Jurkat, Clone E6-1 (cell line): ENCODE data around the gene CCDC78. TPM values are rescaled to one million over a fixed set of nuclear protein-coding genes. Genes with fewer than 3 reads are reported as not detected.

Source experiments
- DNase-seq: peaks from one replicate; pipeline ENCODE4 v3.0.0-alpha.2; 2011; ENCODE audit warnings: low read depth, low spot score
- H3K4me3 ChIP-seq: 2 replicates; pipeline ENCODE4 v1.5.1; 2011; ENCODE audit warnings: mild to moderate bottlenecking, low read length, control low read depth, moderate library complexity
- polyA plus RNA-seq: library from polyadenylated mRNA; unstranded; fragments of >200 nt; gene quantifications from one replicate; pipeline ENCODE4 v1.2.1, GENCODE V29; 2012; ENCODE audit warnings: missing spikeins; ENCODE audit not compliant: insufficient read length, insufficient read depth

CCDC78 gene
- polyA plus RNA-seq, result 8.5 TPM

- peak within 1 kb of the TSS; percentile 64 for H3K4me3 ChIP-seq
- no peak for DNase-seq
These were observed at the start of gene CCDC78, which contains the start of gene HAGHL for GRCh38 chr16:726438-727290. Gene CCDC78, minus strand, starts transcription at chr16:726443. Its CDS starts 76 bp downstream, at chr16:726367. Gene HAGHL, plus strand, starts transcription at chr16:727106. Its CDS starts 404 bp downstream, at chr16:727510.

DNA sequence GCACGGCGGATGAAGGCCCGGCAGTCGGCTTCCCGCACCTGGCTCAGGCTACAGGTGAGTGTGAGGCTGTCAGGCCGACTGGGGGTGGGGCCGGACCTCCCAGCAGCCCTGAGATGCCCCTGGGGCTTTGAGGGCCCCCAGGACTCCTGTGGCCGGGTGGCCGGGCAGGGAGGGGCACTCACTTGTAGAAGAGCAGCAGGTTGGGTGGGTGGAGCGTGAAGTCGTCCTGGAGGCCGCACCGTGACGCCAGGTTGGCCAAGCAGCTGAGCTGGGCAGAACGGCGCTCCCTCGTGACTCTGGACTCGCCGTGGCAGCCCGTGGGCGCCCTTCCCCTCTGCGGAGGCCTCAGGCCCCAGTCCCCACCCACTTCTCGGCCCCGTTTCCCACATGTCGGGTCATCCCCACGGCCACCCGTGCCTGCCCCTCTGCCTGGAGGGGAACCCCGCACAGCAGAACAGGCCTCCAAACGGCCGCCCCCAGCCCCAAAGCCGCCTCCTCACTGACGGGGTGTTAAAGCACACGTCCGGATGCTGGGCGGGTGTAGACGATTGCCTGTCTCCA lies 49.1 kb upstream of the CCDC78 start:
- no peak for DNase-seq
- H3K4me3 ChIP-seq, result no peak overlapping the region

GRCh38 chr16:774086-775001 lies 48.1 kb upstream of the CCDC78 start:
- H3K4me3 ChIP-seq, result no peak overlapping the region
- no peak for DNase-seq

DNA sequence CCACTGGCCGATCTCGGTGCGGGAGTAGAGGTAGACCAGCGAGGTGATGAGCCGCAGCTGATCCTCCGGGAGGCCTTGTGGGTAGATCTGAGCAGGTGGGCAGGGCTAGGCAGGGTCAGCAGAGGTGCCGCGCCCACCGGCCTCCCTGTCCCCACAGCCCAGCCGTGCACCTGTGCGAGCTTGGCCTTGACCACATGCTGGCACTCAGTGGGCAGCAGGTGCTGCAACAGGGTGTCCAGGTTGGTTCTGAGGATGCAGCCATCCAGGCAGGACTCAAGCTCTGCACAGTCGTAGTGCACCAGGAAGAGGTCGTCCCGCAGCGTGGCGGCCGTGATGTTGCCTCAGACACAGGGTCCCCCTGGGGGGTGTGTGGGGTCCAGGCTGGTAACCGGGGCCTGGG lies 46.7 kb upstream of the CCDC78 start:
- DNase-seq, result no peak
- no peak overlapping the region for H3K4me3 ChIP-seq

- DNase-seq, result no peak
- no peak overlapping the region for H3K4me3 ChIP-seq
These were observed 44.2 kb upstream of the CCDC78 start for GRCh38 chr16:770411-770810.

DNA sequence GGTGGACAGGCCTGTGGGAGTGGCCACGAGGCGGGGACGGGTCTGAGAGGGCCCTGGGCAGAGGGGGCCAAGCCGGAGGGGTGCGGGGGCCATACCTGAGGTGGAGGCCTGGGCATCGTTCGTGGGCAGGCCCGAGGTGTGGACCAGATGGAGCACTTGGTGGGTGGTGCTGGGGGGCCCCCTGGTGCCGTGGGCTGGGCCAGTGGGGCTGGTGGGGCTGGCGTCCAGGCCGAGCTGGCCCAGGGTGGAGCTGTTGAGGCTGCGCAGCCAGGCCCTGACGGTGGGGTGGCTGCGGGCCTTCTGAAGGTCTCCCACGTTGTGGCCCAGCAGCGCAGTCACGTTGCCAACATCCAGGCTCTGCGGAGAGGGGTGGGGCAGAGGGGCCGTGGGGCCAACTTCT lies 43.7 kb upstream of the CCDC78 start:
- H3K4me3 ChIP-seq, result no peak overlapping the region
- DNase-seq, result no peak

DNA sequence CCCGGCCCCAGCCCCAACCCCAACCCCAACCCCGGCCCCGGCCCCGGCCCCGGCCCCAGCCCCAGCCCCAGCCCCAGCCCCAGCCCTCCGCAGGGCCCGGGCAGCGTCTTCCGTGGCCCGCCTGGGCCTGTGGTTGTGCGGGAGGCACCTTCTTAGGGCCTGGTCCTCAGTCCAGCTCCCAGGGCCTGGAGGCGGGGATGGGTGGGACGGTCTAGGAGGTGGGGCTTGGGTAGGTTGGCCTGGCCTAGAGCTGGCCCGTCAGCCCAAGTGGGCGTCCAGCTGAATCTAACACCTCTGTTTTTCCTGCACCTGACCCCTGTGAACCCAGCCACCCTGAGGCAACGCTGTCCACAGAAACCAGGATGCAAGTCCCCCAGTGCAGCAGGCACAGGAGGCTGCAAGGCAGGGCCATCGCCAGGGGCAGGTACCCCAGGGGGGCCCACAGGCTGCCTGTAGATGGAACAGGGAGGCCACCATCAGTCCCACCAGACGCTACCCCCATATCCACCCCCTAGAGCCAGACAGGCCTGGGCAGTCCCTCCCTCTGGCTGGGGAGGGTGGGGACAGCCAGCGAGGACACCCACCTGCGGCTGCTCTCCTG lies 43.0 kb upstream of the CCDC78 start:
- DNase-seq, result no peak
- H3K4me3 ChIP-seq, result no peak overlapping the region

- DNase-seq, result no peak
- no peak overlapping the region for H3K4me3 ChIP-seq
These were observed 42.2 kb upstream of the CCDC78 start for GRCh38 chr16:768428-768827.

DNA sequence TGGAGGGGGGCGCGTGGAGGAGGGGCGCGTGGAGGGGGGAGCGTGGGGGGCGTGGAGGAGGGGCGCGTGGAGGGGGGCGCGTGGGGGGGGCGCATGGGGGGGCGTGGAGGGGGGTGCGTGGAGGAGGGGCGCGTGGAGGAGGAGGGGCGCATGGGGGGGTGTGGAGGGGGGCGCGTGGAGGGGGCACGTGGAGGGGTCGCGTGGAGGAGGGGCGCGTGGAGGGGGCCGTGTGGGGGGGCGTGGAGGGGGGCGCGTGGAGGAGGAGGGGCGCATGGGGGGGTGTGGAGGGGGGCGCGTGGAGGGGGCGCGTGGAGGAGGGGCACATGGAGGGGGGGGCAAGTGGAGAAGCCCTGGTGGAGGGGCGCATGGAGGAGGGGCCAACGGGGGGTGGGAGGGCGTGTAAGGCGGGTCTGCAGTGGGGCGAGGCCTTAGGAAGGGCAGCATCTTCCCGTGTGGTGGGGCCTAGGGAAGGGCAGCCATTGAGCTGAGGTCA lies 41.5 kb upstream of the CCDC78 start:
- DNase-seq, result no peak
- no peak overlapping the region for H3K4me3 ChIP-seq

DNA sequence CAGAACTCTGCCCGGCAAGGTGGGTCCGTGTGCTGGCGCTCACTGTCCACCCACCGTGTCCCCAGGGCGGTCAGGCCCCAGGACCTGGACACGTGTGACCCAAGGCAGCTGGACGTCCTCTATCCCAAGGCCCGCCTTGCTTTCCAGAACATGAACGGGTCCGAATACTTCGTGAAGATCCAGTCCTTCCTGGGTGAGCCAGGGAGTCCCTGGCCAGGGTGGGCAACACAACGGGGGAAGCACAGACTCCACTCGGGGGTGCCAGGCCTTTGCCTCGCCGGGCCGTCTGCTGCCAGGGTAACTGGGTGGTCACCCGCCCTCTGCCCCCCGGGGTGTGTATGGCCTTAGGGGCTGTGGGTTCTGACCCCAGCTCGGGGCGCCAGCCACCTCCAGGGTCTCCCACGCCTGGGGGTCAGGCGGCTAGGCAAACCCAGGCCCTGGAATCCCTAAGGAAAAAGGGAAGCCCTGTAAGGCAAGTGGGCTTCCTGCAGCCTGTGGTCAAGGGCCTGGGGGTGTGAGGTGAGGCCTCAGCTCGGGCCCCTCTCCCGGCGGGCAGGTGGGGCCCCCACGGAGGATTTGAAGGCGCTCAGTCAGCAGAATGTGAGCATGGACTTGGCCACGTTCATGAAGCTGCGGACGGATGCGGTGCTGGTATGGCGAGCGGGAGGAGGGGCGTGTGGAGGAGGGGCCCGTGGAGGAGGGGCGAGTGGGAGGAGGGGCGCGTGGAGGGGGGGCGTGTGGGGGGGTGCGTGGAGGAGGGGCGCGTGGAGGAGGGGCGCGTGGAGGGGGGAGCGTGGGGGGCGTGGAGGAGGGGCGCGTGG lies 40.8 kb upstream of the CCDC78 start:
- DNase-seq, result no peak
- no peak overlapping the region for H3K4me3 ChIP-seq

DNA sequence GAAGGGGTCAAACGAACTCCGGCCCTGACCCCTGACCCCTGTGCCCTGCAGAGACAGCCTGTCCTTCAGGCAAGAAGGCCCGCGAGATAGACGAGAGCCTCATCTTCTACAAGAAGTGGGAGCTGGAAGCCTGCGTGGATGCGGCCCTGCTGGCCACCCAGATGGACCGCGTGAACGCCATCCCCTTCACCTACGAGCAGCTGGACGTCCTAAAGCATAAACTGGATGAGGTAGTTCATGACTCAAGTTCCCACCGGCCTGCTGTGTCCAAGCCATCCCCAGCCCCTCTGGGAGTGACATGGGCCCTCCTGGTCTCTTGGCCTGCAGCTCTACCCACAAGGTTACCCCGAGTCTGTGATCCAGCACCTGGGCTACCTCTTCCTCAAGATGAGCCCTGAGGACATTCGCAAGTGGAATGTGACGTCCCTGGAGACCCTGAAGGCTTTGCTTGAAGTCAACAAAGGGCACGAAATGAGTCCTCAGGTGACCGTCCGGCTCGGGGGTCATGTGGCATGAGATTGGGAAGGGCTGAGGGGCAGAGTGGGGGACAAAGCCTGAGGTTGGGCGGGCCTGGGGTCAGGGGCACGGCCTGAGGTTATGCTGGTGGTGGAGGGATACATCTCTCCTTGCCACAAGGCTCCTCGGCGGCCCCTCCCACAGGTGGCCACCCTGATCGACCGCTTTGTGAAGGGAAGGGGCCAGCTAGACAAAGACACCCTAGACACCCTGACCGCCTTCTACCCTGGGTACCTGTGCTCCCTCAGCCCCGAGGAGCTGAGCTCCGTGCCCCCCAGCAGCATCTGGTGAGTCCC lies 40.0 kb upstream of the CCDC78 start:
- DNase-seq, result no peak
- no peak overlapping the region for H3K4me3 ChIP-seq

GRCh38 chr16:765488-765865 lies 39.2 kb upstream of the CCDC78 start:
- no peak overlapping the region for H3K4me3 ChIP-seq

DNA sequence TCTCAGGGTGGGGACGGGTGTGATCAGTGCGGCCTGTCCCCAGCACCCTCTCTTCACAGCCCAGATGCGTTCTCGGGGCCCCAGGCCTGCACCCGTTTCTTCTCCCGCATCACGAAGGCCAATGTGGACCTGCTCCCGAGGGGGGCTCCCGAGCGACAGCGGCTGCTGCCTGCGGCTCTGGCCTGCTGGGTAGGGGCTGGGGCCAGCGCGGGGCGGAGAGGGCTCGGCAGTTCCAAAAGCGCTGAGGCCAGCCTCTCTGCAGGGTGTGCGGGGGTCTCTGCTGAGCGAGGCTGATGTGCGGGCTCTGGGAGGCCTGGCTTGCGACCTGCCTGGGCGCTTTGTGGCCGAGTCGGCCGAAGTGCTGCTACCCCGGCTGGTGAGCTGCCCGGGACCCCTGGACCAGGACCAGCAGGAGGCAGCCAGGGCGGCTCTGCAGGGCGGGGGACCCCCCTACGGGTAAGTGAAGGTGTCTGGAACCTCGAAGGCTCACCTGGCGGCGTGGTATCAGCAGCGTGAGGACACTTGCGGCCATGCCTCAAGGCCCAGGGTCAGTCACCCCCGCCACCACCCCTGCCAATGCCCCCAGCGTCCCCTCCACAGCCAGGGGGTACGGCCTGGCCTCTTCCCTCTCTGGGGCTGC lies 38.7 kb upstream of the CCDC78 start:
- H3K4me3 ChIP-seq, result no peak overlapping the region
- DNase-seq, result no peak

More at GRCh38 chr16:765488-765865, 39.2 kb upstream of the CCDC78 start:
- no peak for DNase-seq

DNA sequence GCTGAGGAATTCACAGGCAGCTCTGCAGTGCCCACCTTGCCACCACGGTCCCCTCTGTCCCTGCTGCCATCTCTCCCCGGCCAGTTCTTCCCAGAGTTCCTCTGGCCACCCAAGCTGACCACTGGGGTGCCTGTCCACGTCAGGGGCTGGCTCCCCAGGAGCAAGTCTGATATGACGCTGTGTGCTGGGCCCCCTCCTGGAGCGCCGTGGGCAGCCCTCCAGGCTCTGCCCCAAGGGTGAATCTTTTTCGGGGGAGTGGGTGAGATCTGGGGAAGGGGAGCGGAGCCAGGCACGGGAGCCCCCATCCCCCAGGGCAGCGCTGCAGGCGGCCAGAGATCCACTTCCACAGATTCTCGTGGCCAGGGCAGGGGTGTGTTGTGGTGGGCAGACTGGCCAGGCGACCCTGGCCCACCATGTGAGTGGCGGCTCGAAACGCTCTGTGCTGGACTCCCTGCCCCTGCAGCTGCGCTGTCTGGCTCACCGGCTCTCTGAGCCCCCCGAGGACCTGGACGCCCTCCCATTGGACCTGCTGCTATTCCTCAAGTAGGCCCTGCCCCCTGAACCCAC lies 38.0 kb upstream of the CCDC78 start:
- DNase-seq, result no peak
- no peak overlapping the region for H3K4me3 ChIP-seq

- no peak overlapping the region for H3K4me3 ChIP-seq
- no peak for DNase-seq
These were observed 37.3 kb upstream of the CCDC78 start for GRCh38 chr16:763369-764183.
